AG09309 (cell line): ENCODE results near the gene CLCN5.
A peak's percentile ranks its signal among the peaks of the same experiment; 100 is the strongest.

ENCODE experiments used
- DNase-seq: peaks from one replicate; pipeline ENCODE4 v3.0.0-alpha.2; 2010; ENCODE audit warnings: low read depth
- H3K4me3 ChIP-seq: 2 replicates; pipeline ENCODE4 v1.5.1; 2011; ENCODE audit warnings: mild to moderate bottlenecking, low read depth, low read length, moderate library complexity; ENCODE audit not compliant: control insufficient read depth
- TF ChIP-seq, protein P1 (sequence below): IDR thresholded peaks from 2 replicates; pipeline ENCODE4 v1.5.1; 2011; ENCODE audit warnings: mild to moderate bottlenecking, low read depth, low read length, inconsistent platforms; ENCODE audit not compliant: insufficient read depth, control insufficient read depth; ENCODE audit errors: missing control alignments

CLCN5 gene

DNA sequence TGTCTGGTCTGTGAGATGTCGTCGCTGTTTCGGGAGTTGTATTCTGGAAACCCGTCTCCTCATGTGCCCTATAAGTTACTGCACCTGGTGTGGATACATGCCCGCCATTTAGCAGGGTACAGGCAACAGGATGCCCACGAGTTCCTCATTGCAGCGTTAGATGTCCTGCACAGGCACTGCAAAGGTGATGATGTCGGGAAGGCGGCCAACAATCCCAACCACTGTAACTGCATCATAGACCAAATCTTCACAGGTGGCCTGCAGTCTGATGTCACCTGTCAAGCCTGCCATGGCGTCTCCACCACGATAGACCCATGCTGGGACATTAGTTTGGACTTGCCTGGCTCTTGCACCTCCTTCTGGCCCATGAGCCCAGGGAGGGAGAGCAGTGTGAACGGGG is 41.7 kb upstream of the CLCN5 start:
- no peak for DNase-seq
- TF ChIP-seq, protein P1, sequence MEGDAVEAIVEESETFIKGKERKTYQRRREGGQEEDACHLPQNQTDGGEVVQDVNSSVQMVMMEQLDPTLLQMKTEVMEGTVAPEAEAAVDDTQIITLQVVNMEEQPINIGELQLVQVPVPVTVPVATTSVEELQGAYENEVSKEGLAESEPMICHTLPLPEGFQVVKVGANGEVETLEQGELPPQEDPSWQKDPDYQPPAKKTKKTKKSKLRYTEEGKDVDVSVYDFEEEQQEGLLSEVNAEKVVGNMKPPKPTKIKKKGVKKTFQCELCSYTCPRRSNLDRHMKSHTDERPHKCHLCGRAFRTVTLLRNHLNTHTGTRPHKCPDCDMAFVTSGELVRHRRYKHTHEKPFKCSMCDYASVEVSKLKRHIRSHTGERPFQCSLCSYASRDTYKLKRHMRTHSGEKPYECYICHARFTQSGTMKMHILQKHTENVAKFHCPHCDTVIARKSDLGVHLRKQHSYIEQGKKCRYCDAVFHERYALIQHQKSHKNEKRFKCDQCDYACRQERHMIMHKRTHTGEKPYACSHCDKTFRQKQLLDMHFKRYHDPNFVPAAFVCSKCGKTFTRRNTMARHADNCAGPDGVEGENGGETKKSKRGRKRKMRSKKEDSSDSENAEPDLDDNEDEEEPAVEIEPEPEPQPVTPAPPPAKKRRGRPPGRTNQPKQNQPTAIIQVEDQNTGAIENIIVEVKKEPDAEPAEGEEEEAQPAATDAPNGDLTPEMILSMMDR: no peak
- no peak overlapping the region for H3K4me3 ChIP-seq

DNA sequence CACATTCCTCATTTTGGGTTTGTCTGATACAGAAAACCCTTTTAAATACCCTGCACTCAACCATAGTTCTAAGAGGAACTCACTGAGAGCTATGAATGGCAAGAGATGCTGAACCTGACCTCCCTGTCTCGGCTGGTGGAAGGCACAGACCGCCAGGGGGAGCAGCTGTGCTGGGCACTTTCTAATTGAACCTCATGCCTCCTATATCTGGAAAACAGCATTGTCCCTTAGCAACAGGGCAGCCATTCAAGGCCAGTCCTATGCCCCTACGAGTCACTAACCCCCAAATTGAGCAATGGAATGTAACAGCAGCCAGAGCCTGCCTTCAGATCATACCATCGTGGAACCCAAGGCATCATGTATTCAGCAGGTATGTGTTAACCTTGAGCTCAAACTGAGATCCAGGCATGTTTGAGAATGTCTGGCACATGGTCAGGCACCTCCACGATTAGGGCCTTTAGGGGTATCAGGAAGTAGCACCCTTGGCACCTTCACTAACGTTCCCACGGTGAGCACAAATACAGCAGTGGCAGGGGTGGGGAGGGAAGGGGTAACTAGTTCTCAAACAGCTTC is 38.0 kb upstream of the CLCN5 start:
- H3K4me3 ChIP-seq: no peak overlapping the region
- no peak for DNase-seq
- TF ChIP-seq, protein P1: peak; percentile 90

DNA sequence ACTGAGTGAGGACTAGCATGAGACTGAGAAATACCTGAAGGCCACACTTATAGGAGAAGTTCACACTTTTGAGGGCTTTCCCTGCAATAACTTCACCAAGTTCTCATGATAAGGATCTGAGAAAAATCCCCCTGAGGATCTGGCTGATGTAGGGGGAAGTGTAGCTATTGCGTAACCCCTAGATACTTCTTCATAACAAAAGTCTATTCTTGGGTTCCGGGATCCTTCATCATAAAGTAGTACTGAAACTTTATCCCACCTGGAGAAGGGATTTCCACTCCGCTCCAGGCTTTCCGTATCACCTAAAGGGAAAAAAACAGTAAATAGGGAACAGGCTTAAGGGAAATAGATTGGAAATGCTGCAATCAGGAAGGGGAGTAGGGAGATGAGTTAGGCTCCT is 29.9 kb upstream of the CLCN5 start:
- TF ChIP-seq, protein P1: no peak
- H3K4me3 ChIP-seq: no peak overlapping the region
- DNase-seq: no peak

DNA sequence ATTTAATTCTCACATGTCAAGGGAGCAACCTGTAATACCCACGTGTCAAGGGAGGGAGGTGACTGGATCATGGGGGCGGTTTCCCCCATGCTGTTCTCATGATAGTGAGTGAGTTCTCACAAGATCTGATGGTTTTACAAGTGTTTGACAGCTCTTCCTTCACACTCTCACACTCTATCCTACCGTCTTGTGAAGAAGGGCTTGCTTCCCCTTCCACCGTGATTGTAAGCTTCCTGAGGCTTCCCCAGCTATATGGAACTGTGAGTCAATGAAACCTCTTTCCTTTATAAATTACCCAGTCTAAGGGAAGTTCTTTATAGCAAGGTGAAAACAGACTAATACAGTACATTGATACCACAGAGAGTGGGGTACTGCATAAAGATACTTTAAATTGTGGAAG is 25.4 kb upstream of the CLCN5 start:
- TF ChIP-seq, protein P1: no peak
- H3K4me3 ChIP-seq: no peak overlapping the region
- no peak for DNase-seq

DNA sequence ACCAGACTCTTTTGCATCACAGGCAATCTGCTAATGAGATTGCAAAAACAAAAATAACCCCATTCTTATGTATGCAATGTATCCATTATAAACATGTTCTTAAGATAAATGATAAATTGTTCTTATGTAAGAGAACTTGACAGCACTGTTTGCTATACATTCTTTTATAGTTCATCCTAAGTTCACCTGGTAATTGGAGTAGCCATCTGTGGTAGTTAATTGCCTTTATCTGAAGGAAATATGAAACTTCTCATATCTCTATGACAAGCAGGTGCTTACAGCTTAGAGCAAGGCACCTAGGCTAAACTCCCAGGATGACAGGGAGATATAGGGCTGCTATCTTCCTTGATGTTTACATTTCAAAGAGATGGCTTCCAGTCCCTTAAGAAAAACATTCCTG is 21.3 kb upstream of the CLCN5 start:
- TF ChIP-seq, protein P1: no peak

DNA sequence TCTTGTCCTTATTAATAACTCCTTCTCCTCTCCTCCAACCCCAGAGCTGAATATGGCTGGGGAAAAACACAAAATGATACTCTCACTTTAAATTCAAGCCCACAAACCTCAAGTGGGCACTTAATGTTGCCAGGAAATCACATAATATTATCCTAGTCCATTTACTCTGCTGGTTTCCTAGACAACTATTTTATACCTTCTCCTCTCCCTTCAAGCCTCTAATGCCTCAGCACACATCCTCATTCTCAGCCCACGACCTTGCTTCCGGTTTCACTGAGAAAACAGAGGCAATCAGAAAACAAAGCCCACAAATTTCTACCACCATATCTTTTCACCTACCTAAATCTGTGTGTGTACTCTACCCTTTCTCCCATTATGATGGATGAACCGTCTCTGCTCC is 12.1 kb upstream of the CLCN5 start:
- no peak for DNase-seq
- H3K4me3 ChIP-seq: no peak overlapping the region
- TF ChIP-seq, protein P1: no peak

More for the DNA sequence above, 21.3 kb upstream of the CLCN5 start:
- DNase-seq: no peak
- no peak overlapping the region for H3K4me3 ChIP-seq

DNA sequence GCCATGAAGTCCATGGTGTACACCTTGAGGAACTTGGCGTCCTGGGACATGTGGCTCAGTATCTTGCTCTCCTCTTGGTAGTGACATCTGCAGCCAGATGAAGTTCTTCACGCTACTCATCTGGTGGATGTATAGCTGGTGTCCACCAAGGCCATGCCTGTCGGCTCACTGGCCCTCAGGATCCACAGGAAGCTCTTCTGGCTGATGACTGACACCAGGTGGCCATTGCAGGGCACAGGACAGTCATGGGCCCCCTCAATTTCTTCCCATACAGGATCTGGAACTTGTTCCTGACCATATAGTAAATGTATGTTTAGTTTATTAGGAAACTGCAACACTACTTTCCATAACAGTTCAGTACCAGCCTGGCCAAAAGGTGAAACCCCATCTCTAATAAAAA is 10.3 kb upstream of the CLCN5 start:
- TF ChIP-seq, protein P1: no peak
- no peak for DNase-seq
- no peak overlapping the region for H3K4me3 ChIP-seq
